GM19193 (cell line): ENCODE measurements around the gene UBXN6.

Experiments
- POLR2A ChIP-seq: IDR thresholded peaks from 4 replicates; pipeline ENCODE4 v1.6.1; 2011; ENCODE audit not compliant: insufficient read depth, insufficient read length; ENCODE audit errors: extremely low read depth

The UBXN6 gene

GRCh38 chr19:4498694-4499093 is 41.1 kb upstream of the UBXN6 start:
- TF ChIP-seq POLR2A, result no peak

- TF ChIP-seq POLR2A, result no peak
These were observed 40.3 kb upstream of the UBXN6 start for GRCh38 chr19:4497770-4498389.

GRCh38 chr19:4496304-4496703 is 38.7 kb upstream of the UBXN6 start:
- TF ChIP-seq POLR2A, result no peak

GRCh38 chr19:4495471-4495870 is 37.9 kb upstream of the UBXN6 start:
- TF ChIP-seq POLR2A, result no peak

GRCh38 chr19:4494691-4495064 is 37.1 kb upstream of the UBXN6 start:
- no peak for TF ChIP-seq POLR2A

- no peak for TF ChIP-seq POLR2A
These were observed 36.5 kb upstream of the UBXN6 start for GRCh38 chr19:4493929-4494690.

- no peak for TF ChIP-seq POLR2A
These were observed 35.7 kb upstream of the UBXN6 start for GRCh38 chr19:4493104-4493928.

- no peak for TF ChIP-seq POLR2A
These were observed 34.9 kb upstream of the UBXN6 start for GRCh38 chr19:4492337-4493103.

GRCh38 chr19:4491446-4491845 is 33.9 kb upstream of the UBXN6 start:
- no peak for TF ChIP-seq POLR2A

- no peak for TF ChIP-seq POLR2A
These were observed 30.9 kb upstream of the UBXN6 start for GRCh38 chr19:4488496-4488895.

- no peak for TF ChIP-seq POLR2A
These were observed 30.0 kb upstream of the UBXN6 start for GRCh38 chr19:4487572-4487971.

GRCh38 chr19:4483385-4483784 is 25.8 kb upstream of the UBXN6 start:
- no peak for TF ChIP-seq POLR2A

- TF ChIP-seq POLR2A, result no peak
These were observed 25.2 kb upstream of the UBXN6 start for GRCh38 chr19:4482721-4483364.

- no peak for TF ChIP-seq POLR2A
These were observed 19.6 kb upstream of the UBXN6 start for GRCh38 chr19:4477034-4477801.
